B cell (primary cell): Measurements from ENCODE around the gene ZNF415.

Experiments used
- EZH2 ChIP-seq: IDR thresholded peaks from 2 replicates; pipeline ENCODE4 v1.6.1; 2012; ENCODE audit warnings: borderline replicate concordance, low read depth, mild to moderate bottlenecking, moderate library complexity, low read length; ENCODE audit not compliant: insufficient read depth, poor library complexity, severe bottlenecking
- TF ChIP-seq, protein P1 (sequence below): fragments of 200-600 bp; IDR thresholded peaks from one replicate; pipeline ENCODE4 v1.8.0; 2022; ENCODE audit warnings: antibody characterized with exemption, mild to moderate bottlenecking

DNA sequence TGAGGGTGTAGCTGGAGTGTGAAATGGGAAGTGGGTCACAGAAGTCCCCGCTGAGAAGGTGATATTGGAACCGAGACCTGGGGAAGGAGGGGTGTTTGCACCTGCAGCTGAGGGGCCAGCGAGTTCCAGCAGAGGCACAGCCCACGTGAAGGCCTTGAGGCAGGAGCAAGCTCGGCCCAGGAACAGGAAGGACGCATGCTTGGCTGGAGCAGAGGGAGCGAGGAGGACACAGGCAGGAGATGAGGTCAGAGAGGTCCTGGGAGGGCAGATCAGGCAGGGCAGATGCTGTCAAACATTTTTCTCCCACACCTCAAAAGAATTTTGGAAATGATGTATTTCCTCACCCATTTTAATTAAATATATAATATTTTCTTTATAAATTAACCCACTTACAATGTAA is 9.3 kb downstream of the ZNF415 start:
- TF ChIP-seq, protein P1, sequence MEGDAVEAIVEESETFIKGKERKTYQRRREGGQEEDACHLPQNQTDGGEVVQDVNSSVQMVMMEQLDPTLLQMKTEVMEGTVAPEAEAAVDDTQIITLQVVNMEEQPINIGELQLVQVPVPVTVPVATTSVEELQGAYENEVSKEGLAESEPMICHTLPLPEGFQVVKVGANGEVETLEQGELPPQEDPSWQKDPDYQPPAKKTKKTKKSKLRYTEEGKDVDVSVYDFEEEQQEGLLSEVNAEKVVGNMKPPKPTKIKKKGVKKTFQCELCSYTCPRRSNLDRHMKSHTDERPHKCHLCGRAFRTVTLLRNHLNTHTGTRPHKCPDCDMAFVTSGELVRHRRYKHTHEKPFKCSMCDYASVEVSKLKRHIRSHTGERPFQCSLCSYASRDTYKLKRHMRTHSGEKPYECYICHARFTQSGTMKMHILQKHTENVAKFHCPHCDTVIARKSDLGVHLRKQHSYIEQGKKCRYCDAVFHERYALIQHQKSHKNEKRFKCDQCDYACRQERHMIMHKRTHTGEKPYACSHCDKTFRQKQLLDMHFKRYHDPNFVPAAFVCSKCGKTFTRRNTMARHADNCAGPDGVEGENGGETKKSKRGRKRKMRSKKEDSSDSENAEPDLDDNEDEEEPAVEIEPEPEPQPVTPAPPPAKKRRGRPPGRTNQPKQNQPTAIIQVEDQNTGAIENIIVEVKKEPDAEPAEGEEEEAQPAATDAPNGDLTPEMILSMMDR, result no peak
- TF ChIP-seq EZH2, result no peak
